IMR-90 (cell line): ENCODE results near the gene CSRNP3. TPM values are rescaled to one million over a fixed set of nuclear protein-coding genes. Genes with fewer than 3 reads are reported as not detected.

Source experiments
- ATAC-seq: fragments of 200-7000 bp; cut with Tn5 transposase; 2 replicates; pipeline ENCODE4 v1.9.1; 2020; ENCODE audit warnings: low read depth, mild to moderate bottlenecking, moderate library complexity
- BruUV-seq: library from RNA; stranded (reverse); fragments of 400-500 nt; replicated peaks from 2 replicates; lab custom pipeline; 2021; lab: Mats Ljungman, UMichigan
- CTCF ChIA-PET: fragments of 300-600 bp; formaldehyde crosslinking; extraction: SDS; loops from one replicate; lab custom pipeline; 2021; ENCODE audit warnings: antibody characterized with exemption; lab: Yijun Ruan, JAX
- POLR2A ChIA-PET: fragments of 300-600 bp; sonication (Branson Sonifier 250); formaldehyde crosslinking; loops from one replicate; lab custom pipeline; 2022; ENCODE audit warnings: antibody characterized with exemption; ENCODE audit not compliant: unreplicated experiment; lab: Charles Lee
- DNase-seq: peaks from one replicate; pipeline ENCODE4 v3.0.0; 2013
- H2AFZ ChIP-seq: replicated peaks from 2 replicates; pipeline ENCODE3; 2013; ENCODE audit warnings: low read length, mild to moderate bottlenecking; ENCODE audit not compliant: poor library complexity
- H2AK5ac ChIP-seq: 2 replicates; pipeline ENCODE4 v1.6.1; 2013; ENCODE audit warnings: low read depth, low read length, inconsistent platforms
- H2AK9ac ChIP-seq: replicated peaks from 2 replicates; pipeline ENCODE3; 2013; ENCODE audit warnings: mild to moderate bottlenecking, low read depth, low read length, moderate library complexity; ENCODE audit not compliant: poor library complexity
- H2BK120ac ChIP-seq: 2 replicates; pipeline ENCODE4 v1.6.1; 2013; ENCODE audit warnings: low read depth, low read length, inconsistent platforms
- H2BK15ac ChIP-seq: 3 replicates; pipeline ENCODE4 v1.6.1; 2013; ENCODE audit warnings: low read depth, low read length, inconsistent platforms
- H2BK20ac ChIP-seq: 2 replicates; pipeline ENCODE4 v1.6.1; 2013; ENCODE audit warnings: low read depth, mild to moderate bottlenecking, inconsistent platforms, low read length, moderate library complexity
- H2BK5ac ChIP-seq: 2 replicates; pipeline ENCODE4 v1.6.1; 2013; ENCODE audit warnings: mild to moderate bottlenecking, low read depth, low read length, inconsistent platforms; ENCODE audit not compliant: poor library complexity, severe bottlenecking
- H3K14ac ChIP-seq: replicated peaks from 2 replicates; pipeline ENCODE4 v1.6.1; 2013; ENCODE audit warnings: low read depth, low read length, inconsistent platforms
- H3K18ac ChIP-seq: 2 replicates; pipeline ENCODE4 v1.6.1; 2013; ENCODE audit warnings: low read depth, low read length, control low read depth
- H3K23ac ChIP-seq: 2 replicates; pipeline ENCODE4 v1.6.1; 2013; ENCODE audit warnings: low read depth, low read length, inconsistent platforms
- H3K27ac ChIP-seq: 2 replicates; pipeline ENCODE4 v1.5.1; 2013; ENCODE audit warnings: mild to moderate bottlenecking, control low read depth, low read length; ENCODE audit not compliant: insufficient read depth
- H3K27me3 ChIP-seq: 2 replicates; pipeline ENCODE4 v1.6.1; 2013; ENCODE audit warnings: low read length; ENCODE audit not compliant: control insufficient read depth, insufficient read depth
- H3K36me3 ChIP-seq: 2 replicates; pipeline ENCODE4 v1.6.1; 2013; ENCODE audit warnings: low read length, mixed read lengths; ENCODE audit not compliant: control insufficient read depth, insufficient read depth
- H3K4ac ChIP-seq: 2 replicates; pipeline ENCODE4 v1.6.1; 2013; ENCODE audit warnings: low read depth, low read length, inconsistent platforms
- H3K4me1 ChIP-seq: 2 replicates; pipeline ENCODE4 v1.6.1; 2013; ENCODE audit warnings: low read length, mixed read lengths; ENCODE audit not compliant: control insufficient read depth, insufficient read depth
- H3K4me2 ChIP-seq: 2 replicates; pipeline ENCODE4 v1.6.1; 2013; ENCODE audit warnings: low read depth, mild to moderate bottlenecking, control low read depth, low read length, moderate library complexity
- H3K4me3 ChIP-seq: 2 replicates; pipeline ENCODE4 v1.5.1; 2013; ENCODE audit warnings: low read depth, mild to moderate bottlenecking, control low read depth, low read length, moderate library complexity; ENCODE audit not compliant: insufficient read depth
- H3K56ac ChIP-seq: 2 replicates; pipeline ENCODE4 v1.6.1; 2013; ENCODE audit warnings: low read length, inconsistent platforms; ENCODE audit not compliant: insufficient read depth; ENCODE audit errors: extremely low read depth
- H3K79me1 ChIP-seq, 2 experiments: 2 replicates each; pipeline ENCODE4 v1.6.1; 2013; ENCODE audit warnings: low read length in 2 of 2, inconsistent platforms in 1 of 2, low read depth in 1 of 2
- H3K9ac ChIP-seq: 2 replicates; pipeline ENCODE4 v1.6.1; 2013; ENCODE audit warnings: low read depth, low read length, control low read depth
- H3K9me1 ChIP-seq: 2 replicates; pipeline ENCODE4 v1.6.1; 2013; ENCODE audit warnings: low read length, inconsistent platforms; ENCODE audit not compliant: insufficient read depth
- H3K9me3 ChIP-seq: 2 replicates; pipeline ENCODE4 v1.6.1; 2013; ENCODE audit warnings: low read length; ENCODE audit not compliant: control insufficient read depth, insufficient read depth
- H4K20me1 ChIP-seq: 2 replicates; pipeline ENCODE4 v1.6.1; 2013; ENCODE audit warnings: low read length, inconsistent platforms; ENCODE audit not compliant: insufficient read depth
- H4K5ac ChIP-seq: 2 replicates; pipeline ENCODE4 v1.6.1; 2013; ENCODE audit warnings: mild to moderate bottlenecking, low read depth, low read length, control low read depth
- H4K8ac ChIP-seq, 2 experiments: 2 replicates each; pipeline ENCODE4 v1.6.1; 2013; ENCODE audit warnings: low read depth in 2 of 2, low read length in 2 of 2, control low read depth in 1 of 2, inconsistent platforms in 1 of 2
- H4K91ac ChIP-seq: 2 replicates; pipeline ENCODE4 v1.6.1; 2013; ENCODE audit warnings: low read depth, low read length, inconsistent platforms; ENCODE audit not compliant: insufficient read depth
- CEBPB ChIP-seq: IDR thresholded peaks from 2 replicates; pipeline ENCODE4 v1.6.1; 2012; ENCODE audit warnings: low read depth, low read length, improper control_type of control experiment
- MAZ ChIP-seq: IDR thresholded peaks from 2 replicates; pipeline ENCODE4 v1.6.1; 2012; ENCODE audit warnings: low read depth, mild to moderate bottlenecking, low read length, improper control_type of control experiment, moderate library complexity, borderline replicate concordance
- MXI1 ChIP-seq: IDR thresholded peaks from 2 replicates; pipeline ENCODE4 v1.6.1; 2012; ENCODE audit warnings: low read depth, mild to moderate bottlenecking, low read length, moderate library complexity, borderline replicate concordance
- POLR2A ChIP-seq: IDR thresholded peaks from 2 replicates; pipeline ENCODE4 v1.6.1; 2012; ENCODE audit warnings: mild to moderate bottlenecking, low read depth, low read length
- RAD21 ChIP-seq: IDR thresholded peaks from 2 replicates; pipeline ENCODE4 v1.6.1; 2012; ENCODE audit warnings: low read length, improper control_type of control experiment
- WGBS, 2 experiments: methylation state at CpG; one replicate each; pipeline versions ENCODE4 v1.1.5 to v1.1.7; 2013; ENCODE audit warnings: missing lambda C conversion rate in 2 of 2; ENCODE audit not compliant: insufficient read length in 1 of 2; ENCODE audit errors: extremely low coverage in 2 of 2; 5-methylcytosine and 5-hydroxymethylcytosine counted together
- dilution Hi-C: fragments of 300-500 bp; cut with HindIII; formaldehyde crosslinking; loops from one replicate; pipeline ENCODE4 v1.14.3; 2018; ENCODE audit warnings: low sequenced_read_pairs; ENCODE audit not compliant: unreplicated experiment
- in situ Hi-C: fragments of 300-500 bp; cut with MboI; formaldehyde crosslinking; loops from 3 replicates; pipeline ENCODE4 v1.14.3; 2019; ENCODE audit warnings: low sequenced_read_pairs, inconsistent platforms, mixed read lengths
- intact Hi-C: fragments of 100-400 bp; cut with micrococcal nuclease; formaldehyde crosslinking; loops from 2 replicates; pipeline ENCODE4 v1.10.0; 2022
- polyA plus RNA-seq, 3 experiments: library from polyadenylated mRNA; depleted of rRNA; stranded (reverse); fragments of >200 nt; gene quantifications; 2 replicates each; pipeline ENCODE4 v1.2.3, GENCODE V29; 2012; ENCODE audit warnings: low replicate concordance in 1 of 3
- total RNA-seq: library from RNA; depleted of rRNA; stranded (reverse); fragments of >200 nt; gene quantifications from 2 replicates; pipeline ENCODE4 v1.2.3, GENCODE V29; 2012
- TF ChIP-seq, protein P1 (sequence below): fragments of 150-350 bp; IDR thresholded peaks from 2 replicates; pipeline ENCODE4 v1.6.1; 2017; ENCODE audit warnings: mild to moderate bottlenecking, antibody characterized with exemption, low read length, low read depth
- TF ChIP-seq, protein P2 (sequence below): fragments of 150-350 bp; IDR thresholded peaks from 2 replicates; pipeline ENCODE4 v1.6.1; 2016; ENCODE audit warnings: low read depth, mild to moderate bottlenecking, low read length, moderate library complexity, borderline replicate concordance

Gene CSRNP3
- total and polyA plus RNA-seq, 2 of the 4 experiments (the other 2 are of a cell fraction), result 0.21 to 0.72 TPM

GRCh38 chr2:165567273-165567672, 97.8 kb downstream of the CSRNP3 start:
- Histone ChIP-seq H3K36me3 (no peaks in the 10 kb centered on the region), H2BK120ac (no peak overlapping the region), H3K4me3 (no peak overlapping the region), H3K4me2 (no peak overlapping the region), H3K79me1 (no peaks in the 10 kb centered on the region), H4K5ac (no peak overlapping the region), H2AK9ac (no peak overlapping the region), H2AFZ (no peak overlapping the region), H3K4me1 (no peaks in the 10 kb centered on the region), H3K9me1 (no peaks in the 10 kb centered on the region), H3K27ac (no peak overlapping the region), H3K9ac (no peak overlapping the region), H3K23ac (no peak overlapping the region), H2BK5ac (no peak overlapping the region), H3K18ac (no peak overlapping the region), H2BK20ac (no peak overlapping the region), H3K9me3 (no peaks in the 10 kb centered on the region), H3K4ac (no peak overlapping the region), H2BK15ac (no peak overlapping the region), H4K20me1 (no peaks in the 10 kb centered on the region), H3K27me3 (no peaks in the 10 kb centered on the region), H4K91ac (no peak overlapping the region), H2AK5ac (no peak overlapping the region), H3K14ac (no peak overlapping the region), H3K56ac (no peak overlapping the region), H4K8ac (no peak overlapping the region)
- intact Hi-C loops (loop anchor here (10.0 kb wide), 1 partner anchor 308 kb away; no protein-coding TSS in a partner anchor), dilution Hi-C loops (no loop called here), in situ Hi-C loops (no loop called here)
- ChIA-PET CTCF (no interaction called here), POLR2A (no interaction called here)
- WGBS, 2 experiments, result no CpG with 5 or more reads among the region's 2 CpGs
- DNase-seq, result no peak
- TF ChIP-seq MAZ (no peak), CEBPB (no peak), RAD21 (no peak), POLR2A (no peak), MXI1 (no peak)
- TF ChIP-seq, protein P1, sequence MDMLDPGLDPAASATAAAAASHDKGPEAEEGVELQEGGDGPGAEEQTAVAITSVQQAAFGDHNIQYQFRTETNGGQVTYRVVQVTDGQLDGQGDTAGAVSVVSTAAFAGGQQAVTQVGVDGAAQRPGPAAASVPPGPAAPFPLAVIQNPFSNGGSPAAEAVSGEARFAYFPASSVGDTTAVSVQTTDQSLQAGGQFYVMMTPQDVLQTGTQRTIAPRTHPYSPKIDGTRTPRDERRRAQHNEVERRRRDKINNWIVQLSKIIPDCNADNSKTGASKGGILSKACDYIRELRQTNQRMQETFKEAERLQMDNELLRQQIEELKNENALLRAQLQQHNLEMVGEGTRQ, result no peak
- TF ChIP-seq, protein P2, sequence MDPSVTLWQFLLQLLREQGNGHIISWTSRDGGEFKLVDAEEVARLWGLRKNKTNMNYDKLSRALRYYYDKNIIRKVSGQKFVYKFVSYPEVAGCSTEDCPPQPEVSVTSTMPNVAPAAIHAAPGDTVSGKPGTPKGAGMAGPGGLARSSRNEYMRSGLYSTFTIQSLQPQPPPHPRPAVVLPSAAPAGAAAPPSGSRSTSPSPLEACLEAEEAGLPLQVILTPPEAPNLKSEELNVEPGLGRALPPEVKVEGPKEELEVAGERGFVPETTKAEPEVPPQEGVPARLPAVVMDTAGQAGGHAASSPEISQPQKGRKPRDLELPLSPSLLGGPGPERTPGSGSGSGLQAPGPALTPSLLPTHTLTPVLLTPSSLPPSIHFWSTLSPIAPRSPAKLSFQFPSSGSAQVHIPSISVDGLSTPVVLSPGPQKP, result no peak
- no TSS peak for BruUV-seq
- no peak for ATAC-seq
